Measurements from ENCODE around the gene GYG2.

The GYG2 gene

DNA sequence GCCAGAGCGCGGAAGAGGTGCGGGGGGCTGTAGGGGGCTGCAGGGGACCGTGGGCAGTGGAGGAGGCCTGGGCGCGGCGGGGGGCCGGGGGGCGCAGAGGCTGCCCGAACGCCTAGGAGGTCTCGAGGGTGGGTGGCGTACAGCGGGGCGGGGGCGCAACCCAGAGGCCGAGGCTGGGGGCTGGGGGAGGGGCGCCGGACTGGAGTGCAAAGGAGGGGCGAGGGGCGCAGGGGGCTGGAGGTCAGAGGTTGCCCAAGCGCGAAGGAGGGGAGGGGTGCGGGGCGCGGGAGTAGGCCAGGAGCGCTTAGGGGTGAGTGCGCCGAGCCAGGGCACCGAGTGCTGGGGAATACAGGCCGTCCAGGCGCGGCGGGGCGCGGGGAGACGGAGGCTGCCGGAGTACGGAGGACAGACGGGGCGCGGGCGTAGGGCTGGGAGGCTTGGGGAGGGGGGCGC is 255 bp downstream of the GYG2 start:
- ATAC-seq, result peak; percentile 51
- TF ChIP-seq ZNF565 (CRISPR knock-in tag; conservative IDR thresholded peaks at IDR 0.05; ENCODE audit: low read depth) (no peak), CSRNP3 (CRISPR knock-in tag; IDR thresholded peaks at IDR 0.05) (no peak), PPARA (CRISPR knock-in tag; IDR thresholded peaks at IDR 0.05; ENCODE audit: borderline replicate concordance) (no peak), SNAI2 (CRISPR knock-in tag; IDR thresholded peaks at IDR 0.05) (no peak), BACH2 (CRISPR knock-in tag; IDR thresholded peaks at IDR 0.05; ENCODE audit: borderline replicate concordance) (no peak), ISL1 (CRISPR knock-in tag; IDR thresholded peaks at IDR 0.05) (no peak)

DNA sequence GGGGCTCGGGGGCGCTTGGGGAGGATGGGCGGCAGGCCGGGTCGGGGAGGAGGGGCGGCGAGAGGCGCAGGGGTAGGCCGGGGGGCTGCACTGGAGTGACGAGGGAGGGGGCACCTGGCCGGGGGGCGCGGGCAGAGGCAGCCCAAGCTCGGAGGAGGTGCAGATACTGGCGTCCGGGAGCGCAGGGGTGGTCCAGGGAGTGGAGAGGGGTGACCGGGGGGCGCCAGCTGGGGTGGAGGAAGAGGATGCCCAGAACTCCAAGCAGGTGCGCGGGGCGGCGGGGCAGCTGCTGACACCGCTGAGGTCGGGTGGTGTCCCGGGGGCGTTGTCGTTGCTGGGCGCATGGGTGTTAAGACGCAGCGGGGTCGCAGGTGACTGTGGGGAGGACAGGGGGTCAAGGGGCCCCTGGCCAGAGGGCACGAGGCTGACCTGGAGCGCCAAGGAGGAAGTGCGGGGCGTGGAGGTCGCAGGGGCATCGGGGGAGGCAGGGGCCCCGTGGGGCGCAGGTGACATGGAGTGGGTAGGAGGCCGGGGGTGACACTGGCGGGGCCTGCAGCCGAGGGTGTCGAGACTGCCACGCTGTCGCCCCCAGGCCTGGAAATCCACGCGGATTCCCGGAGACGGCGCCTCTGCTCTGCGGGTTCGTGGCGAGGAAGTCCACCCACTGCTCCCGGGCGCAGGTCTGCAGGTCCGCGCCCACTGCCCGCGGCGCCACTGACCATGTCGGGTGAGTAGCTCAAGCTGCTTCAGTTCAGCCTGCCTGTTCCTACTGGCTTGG is 928 bp downstream of the GYG2 start:
- no peak for ATAC-seq
- TF ChIP-seq ZC3H10 (CRISPR knock-in tag; IDR thresholded peaks at IDR 0.05) (no peak), POU6F1 (CRISPR knock-in tag; IDR thresholded peaks at IDR 0.05; ENCODE audit: borderline replicate concordance, low read depth) (no peak), GLIS3 (CRISPR knock-in tag; IDR thresholded peaks at IDR 0.05) (no peak), BACH2 (CRISPR knock-in tag; IDR thresholded peaks at IDR 0.05; ENCODE audit: borderline replicate concordance) (no peak), TOX (CRISPR knock-in tag; IDR thresholded peaks at IDR 0.05; ENCODE audit: borderline replicate concordance) (no peak), ZFP3 (CRISPR knock-in tag; IDR thresholded peaks at IDR 0.05) (no peak), ZNF70 (CRISPR knock-in tag; IDR thresholded peaks at IDR 0.05) (no peak), PATZ1 (CRISPR knock-in tag; IDR thresholded peaks at IDR 0.05; ENCODE audit: borderline replicate concordance) (no peak), CREB5 (CRISPR knock-in tag; IDR thresholded peaks at IDR 0.05; ENCODE audit: low read depth) (no peak), RARB (CRISPR knock-in tag; IDR thresholded peaks at IDR 0.05) (no peak), ZNF8 (CRISPR knock-in tag; IDR thresholded peaks at IDR 0.05) (no peak), SNAI2 (CRISPR knock-in tag; IDR thresholded peaks at IDR 0.05) (no peak), TCF4 (CRISPR knock-in tag; IDR thresholded peaks at IDR 0.05; ENCODE audit: borderline replicate concordance) (no peak), ISL1 (CRISPR knock-in tag; IDR thresholded peaks at IDR 0.05) (no peak), OSR1 (CRISPR knock-in tag; IDR thresholded peaks at IDR 0.05) (no peak), ARNTL (CRISPR knock-in tag; IDR thresholded peaks at IDR 0.05; ENCODE audit: borderline replicate concordance, low read depth) (no peak), PPARA (CRISPR knock-in tag; IDR thresholded peaks at IDR 0.05; ENCODE audit: borderline replicate concordance) (no peak)
- TF ChIP-seq, protein P1, sequence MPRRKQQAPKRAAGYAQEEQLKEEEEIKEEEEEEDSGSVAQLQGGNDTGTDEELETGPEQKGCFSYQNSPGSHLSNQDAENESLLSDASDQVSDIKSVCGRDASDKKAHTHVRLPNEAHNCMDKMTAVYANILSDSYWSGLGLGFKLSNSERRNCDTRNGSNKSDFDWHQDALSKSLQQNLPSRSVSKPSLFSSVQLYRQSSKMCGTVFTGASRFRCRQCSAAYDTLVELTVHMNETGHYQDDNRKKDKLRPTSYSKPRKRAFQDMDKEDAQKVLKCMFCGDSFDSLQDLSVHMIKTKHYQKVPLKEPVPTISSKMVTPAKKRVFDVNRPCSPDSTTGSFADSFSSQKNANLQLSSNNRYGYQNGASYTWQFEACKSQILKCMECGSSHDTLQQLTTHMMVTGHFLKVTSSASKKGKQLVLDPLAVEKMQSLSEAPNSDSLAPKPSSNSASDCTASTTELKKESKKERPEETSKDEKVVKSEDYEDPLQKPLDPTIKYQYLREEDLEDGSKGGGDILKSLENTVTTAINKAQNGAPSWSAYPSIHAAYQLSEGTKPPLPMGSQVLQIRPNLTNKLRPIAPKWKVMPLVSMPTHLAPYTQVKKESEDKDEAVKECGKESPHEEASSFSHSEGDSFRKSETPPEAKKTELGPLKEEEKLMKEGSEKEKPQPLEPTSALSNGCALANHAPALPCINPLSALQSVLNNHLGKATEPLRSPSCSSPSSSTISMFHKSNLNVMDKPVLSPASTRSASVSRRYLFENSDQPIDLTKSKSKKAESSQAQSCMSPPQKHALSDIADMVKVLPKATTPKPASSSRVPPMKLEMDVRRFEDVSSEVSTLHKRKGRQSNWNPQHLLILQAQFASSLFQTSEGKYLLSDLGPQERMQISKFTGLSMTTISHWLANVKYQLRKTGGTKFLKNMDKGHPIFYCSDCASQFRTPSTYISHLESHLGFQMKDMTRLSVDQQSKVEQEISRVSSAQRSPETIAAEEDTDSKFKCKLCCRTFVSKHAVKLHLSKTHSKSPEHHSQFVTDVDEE (CRISPR knock-in tag; IDR thresholded peaks at IDR 0.05), result no peak
